Vagina (tissue), 2 donors: ENCODE results near the gene ENPP7.

Source experiments
- CTCF ChIP-seq, 3 experiments: fragments of 450-650 bp in 2 of 3; fragments of 200-600 bp in 1 of 3; sonication (generic) in 1 of 3; IDR thresholded peaks; one replicate each; pipeline ENCODE4 v1.5.1; 2017 to 2019; ENCODE audit warnings: antibody characterized with exemption in 3 of 3, mild to moderate bottlenecking in 2 of 3, moderate library complexity in 2 of 3
- POLR2AphosphoS5 ChIP-seq, 2 donors: sonication (generic); formaldehyde crosslinking; IDR thresholded peaks; one replicate each; pipeline ENCODE4 v1.9.0; 2017; ENCODE audit warnings: antibody characterized with exemption in 2 of 2, mild to moderate bottlenecking in 2 of 2, low read depth in 1 of 2; ENCODE audit not compliant: insufficient read depth in 1 of 2

- TF ChIP-seq CTCF (IDR thresholded peaks at IDR 0.05) (no peak), POLR2AphosphoS5 (IDR thresholded peaks at IDR 0.05; ENCODE audit: insufficient read depth in 1 of 2, low read depth in 1 of 2) (no peak)
Measured at GRCh38 chr17:79700592-79700991, 30.2 kb upstream of the ENPP7 start.
